NOMO-1 treated with DMSO at 0.1 percent for 48 hours (cell line): ENCODE results near the gene NTM.

ENCODE experiments used
- DNase-seq: peaks from one replicate; lab custom pipeline; 2025; ENCODE audit not compliant: unreplicated experiment; lab: John Stamatoyannopoulos, UW

Gene NTM

DNA sequence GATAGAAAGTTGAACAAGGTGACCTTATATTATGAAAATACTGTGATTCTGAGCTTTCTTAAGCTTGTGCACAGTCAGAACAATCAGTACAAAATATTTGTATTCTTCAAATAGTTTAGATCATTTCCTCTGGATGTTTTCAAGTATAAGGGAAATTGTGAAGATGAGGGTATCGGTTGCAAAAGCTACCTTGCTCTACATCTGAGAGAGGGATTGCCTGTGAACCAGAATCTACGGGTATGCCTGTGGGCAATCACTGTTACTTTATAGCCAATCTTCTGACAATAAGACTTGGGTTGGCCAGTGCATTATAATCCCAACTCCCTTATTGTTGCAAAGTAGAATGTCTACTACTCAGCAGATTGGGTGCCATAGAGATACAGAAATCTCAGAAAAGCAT is 90.5 kb downstream of the NTM start:
- DNase-seq: no peak

DNA sequence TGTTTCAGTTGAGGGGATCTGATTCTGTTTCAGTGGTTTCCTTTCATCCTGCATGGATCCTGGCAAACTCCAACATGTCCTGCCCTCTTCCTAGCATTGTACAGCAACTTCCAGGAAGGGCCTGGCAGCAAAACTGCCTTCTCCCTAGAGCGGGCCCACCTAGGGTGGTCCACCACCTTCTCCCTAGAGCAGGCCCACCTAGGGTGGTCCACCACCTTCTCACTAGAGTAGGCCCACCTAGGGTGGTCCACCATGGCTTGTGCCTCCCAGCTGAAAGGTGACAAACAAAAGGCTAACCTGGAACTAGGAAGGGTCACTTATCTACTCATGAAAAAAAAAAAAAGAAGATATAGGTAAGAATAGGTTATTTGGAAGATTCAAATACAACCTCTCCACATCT is 92.2 kb downstream of the NTM start:
- no peak for DNase-seq

DNA sequence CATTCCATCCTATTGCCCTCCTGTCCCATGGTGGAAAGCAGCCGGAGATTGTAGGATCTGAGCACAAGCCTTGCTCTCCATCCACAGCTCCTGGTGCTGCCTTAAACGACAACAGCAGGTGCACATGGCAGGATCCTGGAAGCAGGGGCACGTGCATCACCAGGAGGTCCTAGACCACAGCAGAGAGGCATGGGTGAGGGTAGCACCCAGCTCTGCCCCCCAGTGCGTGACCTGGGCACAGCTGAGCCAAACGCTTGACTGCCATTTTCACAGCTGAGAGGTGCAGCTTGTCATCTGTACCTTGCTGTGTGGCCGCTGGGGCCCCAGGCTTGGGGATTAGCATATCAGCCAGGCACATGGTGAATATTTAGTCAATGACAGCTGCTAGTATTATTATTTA is 92.7 kb downstream of the NTM start:
- no peak for DNase-seq

DNA sequence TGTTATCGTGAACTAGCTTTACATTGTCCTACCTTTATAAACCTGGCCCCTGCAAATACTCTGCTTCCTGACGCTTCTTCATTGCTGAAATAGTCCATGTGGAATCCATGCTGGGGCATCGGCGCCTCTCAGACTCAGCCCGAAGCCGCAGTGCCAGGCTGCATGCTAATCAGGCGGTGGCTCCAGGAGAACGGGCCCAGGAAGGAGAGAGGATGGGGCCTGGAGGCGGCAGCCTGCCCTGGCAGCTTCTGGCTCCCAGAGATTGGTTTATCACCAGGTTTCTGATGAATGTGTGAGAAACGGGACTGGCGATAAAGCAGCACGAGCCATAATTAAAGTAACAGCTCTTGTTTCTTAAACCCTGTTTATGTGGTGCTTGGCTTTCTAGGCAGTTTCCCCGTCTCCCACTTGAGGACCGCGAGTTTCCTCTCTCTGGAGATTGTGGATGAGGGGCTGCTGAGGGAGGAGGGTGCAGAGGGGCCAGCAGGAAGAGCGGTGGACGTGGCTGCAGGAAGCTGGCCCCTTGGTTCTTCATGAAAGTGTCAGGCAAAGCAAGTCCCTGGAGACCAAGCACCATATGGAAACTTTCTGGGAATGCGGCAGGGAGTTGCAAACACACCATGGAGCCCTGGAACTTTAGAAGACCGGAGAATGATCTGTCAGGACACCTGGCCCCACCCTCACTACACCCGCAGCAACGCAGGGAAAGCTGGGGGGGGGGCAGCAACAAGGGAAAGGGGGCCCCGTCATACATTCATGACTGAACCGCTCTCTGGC is 93.4 kb downstream of the NTM start:
- no peak for DNase-seq

DNA sequence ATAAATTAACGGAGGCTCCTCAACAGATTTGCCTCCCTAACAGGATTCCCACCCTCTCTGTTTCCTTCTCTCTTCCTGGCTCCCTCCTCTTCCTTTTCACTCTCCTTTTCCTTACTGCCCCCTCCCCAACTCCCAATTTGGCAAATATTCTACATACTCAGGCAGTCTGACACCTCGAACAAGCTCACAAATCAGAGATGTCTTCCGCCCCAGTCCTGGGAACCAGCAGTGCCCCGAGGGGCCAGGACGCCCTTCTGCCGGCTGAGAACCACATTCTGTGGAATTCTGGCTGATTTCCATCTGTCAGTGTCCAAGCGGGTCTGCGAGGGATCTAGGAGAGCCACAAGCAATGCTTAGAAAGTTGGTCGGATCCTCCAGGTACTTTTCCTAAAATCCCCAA is 94.0 kb downstream of the NTM start:
- no peak for DNase-seq

DNA sequence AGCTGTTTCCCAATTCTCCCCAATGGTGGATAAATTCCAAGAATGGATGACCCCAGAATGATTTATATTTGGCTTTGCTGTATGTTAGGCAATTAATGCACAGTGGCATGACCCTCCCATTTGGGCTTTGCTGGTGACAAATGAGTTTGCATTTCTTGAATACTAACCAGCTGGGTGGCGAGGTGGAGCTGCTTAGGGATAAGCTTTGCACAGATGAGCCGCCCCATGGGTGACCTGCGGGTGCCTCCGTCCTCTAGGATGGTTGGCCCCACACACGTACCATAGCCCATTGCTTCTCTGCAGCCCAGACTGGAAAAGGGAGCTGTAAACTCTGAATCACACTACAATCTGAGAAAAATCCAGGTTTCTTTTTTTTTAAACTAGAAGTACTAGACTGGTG is 94.6 kb downstream of the NTM start:
- DNase-seq: no peak

DNA sequence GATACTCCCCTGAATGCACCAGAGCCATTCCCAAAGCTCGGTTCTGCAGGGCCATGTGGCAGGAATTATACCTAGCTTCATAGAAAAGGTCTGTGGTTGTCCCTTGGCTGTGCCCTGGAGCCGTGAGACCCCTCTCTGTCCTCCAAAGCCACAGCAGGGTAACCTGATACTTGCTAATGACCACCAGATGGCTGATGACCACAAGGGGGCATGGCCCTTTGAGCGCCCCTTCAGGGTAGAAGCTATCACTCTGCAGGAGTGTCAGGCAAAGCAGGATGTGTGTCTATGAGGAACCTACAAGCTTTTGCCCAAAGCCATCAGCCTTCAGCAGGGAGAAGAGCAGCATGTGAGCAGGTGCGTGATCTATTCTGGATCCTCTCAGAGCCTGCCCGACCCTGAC is 95.3 kb downstream of the NTM start:
- no peak for DNase-seq

DNA sequence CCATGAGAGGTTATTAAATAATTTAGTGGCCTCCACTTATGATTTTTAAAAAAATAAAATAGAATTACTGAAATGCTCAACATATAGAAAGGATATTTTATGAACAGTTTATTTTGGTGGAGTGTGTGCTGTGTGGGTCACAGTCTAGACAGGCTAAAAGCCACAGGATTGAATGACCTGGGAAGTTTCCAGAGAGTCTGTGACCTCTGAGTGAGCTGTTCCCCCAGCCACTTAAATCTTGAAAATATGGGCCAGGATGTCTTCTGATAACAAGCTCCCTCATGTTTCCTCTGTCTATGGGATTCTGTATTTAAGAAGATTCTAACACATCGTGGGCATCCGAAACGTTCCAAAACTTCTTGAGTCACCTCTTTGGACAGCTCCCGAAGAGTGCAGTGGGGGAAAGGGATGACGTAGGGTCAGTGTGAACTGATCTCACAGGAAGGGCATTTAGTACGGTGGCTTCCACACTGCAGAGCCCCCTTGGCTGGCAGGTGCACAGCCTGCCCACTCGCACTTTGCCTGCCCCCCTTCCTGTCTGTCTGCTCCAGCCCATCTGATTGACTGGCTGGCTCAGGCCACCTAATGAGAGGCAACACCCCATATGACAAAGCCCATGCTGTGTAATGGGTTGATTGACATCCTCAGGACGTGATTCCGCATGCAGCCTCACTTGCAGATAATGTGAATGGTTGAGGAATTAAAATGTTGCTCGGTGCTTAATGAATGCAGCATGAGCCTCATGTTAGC is 97.4 kb downstream of the NTM start:
- DNase-seq: no peak

DNA sequence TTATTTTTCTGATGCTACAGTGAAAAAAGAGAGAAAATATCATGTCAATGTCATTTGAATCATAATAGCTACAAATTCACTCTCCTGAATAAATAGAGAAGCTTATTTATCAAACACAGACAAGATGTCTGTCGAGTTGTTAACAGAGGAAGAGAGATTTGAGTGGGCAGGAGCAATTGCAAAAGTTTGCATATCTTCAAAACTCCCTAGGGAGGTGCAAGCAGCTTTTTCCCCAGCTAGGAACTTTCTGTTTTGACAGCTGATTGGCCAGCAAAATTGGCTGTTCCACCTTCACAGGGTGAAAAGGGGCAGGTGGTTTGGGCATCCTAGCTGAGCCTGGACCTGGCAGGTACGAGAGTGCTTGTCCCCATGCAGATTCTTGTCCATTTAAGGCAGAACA is 98.2 kb downstream of the NTM start:
- DNase-seq: no peak

DNA sequence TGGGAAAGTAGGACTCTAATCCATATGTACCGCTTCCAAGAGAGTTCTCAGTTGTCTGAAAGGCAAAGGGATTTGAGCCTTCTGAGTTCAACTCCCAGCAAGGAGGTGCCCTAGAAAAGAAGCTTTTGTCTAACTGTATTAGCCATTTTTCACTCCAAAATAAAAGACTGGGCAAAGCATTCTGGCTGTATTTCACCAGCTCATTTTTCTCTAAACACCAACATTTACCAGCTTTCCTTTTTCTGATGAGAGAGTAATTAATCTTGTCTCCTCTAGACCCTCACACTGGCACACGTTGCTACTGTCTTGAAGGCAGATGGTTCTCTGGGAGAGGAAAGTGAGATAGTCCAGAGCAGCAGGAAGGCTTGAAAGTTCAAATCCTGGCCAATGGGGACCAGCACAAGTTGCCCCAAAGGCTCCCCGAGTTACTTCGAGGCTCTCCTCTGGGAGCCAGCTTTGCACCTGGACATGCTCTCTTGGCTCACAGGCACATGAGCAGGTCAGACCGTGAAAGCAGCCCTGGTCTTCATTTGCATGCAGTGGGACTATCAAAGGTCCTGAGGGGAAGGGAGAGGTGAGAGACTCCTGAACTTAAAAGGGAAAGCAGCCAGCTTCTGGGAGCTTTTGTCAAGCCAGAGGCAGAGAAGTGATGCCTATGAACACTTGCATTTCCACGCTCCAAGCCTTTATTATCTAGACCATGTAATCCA is 100.0 kb downstream of the NTM start:
- no peak for DNase-seq

DNA sequence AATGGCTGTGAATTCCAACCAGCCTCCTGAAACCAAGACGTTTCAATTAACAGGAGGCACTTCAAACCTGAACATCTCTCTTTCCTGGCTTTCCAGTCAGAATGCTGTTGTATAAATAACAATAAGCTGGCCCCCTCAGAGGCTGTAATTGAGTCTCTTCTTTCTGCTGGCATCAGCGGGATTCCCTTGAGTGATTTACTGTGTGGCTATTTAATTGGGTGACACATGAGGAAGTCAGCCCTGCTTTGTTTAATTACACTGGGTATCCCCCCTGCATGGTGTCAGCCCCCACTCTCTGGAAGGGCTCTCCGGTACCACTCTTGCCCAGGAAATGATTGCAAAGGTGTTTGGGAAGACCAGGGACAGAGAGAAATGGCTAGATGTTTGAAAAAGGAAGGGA is 101.6 kb downstream of the NTM start:
- peak; percentile 14 for DNase-seq

DNA sequence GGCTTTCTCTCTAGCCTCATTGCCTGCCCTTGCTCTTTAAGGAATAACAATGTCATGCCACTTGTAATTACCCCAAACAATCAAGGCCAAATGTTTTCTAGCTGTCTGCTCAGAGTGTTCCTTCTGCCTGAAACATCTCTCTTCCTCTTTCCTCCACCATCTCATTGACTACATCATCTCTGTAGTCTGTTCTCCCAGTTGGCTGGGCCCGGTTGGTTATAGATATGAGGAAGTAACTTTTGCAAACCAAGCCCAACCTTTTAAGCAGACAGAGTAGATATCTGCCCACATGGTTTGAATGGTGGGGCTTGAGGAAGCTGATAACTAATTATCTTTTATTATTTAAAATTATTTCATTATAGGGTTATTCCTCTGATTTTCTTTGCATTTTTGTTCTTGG is 104.5 kb downstream of the NTM start:
- peak; percentile 87 for DNase-seq

DNA sequence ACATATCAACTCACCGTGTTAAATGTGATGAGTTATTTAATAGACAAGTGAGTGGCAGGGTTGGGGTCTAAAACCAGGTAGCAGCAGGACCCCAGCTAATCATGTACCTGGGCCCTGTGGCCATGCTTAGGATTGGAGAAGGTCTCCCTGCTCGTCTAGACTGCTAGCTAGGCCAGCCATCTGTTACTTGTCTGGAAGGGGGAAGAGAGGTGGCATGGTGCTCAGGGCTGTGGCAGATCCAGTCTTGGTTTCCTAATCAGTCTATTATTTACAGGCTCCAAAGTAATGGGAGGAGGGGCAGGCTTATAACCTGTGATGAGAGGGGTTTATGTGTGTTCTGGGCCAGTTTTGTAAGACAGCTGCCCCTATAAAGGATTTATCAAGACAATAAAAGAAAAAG is 105.9 kb downstream of the NTM start:
- DNase-seq: no peak

DNA sequence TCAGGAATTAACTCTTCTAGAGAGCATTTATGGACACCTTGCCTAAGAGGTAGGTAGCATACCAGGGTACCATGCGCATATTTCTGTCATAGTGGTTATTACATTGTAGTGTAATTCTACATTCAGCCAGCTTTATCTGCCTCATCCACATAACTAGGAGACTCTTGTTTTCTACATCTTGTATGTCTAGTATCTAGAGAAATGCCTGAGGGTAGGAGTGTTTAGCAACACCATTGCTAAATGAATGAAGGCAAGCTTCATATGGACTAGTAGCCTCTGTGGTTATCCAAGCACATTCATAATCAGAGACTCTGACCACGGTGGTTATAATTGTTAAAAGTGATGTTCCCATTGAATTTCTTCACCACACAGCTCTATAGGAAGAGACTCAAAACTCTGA is 107.9 kb downstream of the NTM start:
- DNase-seq: no peak

DNA sequence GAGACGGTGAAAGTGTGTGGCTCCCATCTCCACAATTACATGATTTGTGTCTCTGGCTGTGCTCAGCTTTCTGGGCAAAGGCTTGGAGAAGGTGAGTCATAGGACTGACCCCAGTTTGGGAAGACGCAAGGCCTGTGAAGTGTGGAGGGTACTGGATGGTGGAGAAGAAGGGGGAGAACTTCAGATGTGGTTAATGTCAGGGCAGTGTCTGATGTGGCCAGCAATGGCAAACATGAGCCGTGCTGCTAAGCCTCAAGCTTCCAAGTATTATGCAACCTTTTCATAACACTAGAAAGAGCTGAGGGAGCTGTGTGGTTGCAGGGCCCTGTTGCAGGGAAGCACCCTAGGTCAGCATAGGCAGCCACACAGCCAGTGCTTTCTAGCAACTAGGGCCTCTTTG is 110.9 kb downstream of the NTM start:
- peak; percentile 6 for DNase-seq

DNA sequence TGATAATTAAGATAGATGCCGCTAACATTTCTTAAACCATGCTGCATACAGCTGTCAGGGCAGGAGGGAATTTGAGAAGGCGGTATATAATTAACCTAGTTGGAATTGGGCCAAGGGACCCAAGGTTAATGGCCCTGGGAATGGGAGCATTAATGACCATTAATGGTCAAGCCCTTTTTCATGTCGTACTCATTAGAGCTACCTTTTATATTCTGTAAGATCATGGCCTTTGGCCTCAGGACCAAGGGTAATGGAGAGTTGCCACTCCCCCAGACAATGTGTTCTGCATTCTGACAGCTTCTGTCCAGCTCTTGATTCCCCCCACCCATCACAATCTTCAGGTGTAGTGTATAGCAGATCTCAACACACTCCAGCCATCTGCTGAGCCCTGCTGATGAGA is 111.6 kb downstream of the NTM start:
- no peak for DNase-seq

DNA sequence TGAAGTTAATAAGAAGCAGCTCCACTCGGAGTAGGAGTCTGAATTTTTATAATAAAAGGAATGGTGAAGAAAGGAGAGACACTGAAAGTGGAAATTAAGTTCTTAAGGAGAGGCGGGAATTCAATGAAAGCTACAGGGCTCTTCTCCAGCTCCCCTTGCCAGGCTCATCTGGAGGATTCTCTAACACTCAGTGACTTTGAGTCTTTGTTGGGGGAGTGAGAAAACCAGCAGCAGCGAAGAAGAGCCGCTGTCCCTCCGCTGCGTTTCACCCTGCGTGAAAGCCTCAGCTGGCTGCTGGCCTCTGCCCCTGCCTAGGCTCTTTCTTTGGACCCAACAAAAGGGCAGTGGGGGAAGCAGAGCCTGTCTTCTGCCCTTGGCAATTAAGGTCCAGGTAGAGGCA is 113.0 kb downstream of the NTM start:
- no peak for DNase-seq

DNA sequence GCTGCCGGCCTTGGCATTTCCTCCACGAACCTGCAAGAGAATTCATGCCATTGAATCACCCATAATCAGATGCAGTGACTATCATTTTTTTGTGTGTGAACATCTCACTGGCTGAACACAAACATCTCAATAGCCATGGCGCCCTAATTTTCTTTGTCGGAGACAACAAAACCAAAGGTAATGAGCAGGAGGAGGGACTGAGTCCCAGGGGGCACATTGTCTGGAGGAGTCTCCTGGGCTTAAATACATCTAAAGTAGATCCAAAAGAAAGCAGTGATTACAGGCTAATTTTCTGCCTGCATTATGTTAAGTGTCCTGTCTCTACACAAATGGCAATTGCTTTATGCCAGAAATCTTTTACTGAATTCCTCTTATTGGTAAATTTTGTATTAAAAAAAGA is 113.5 kb downstream of the NTM start:
- no peak for DNase-seq

DNA sequence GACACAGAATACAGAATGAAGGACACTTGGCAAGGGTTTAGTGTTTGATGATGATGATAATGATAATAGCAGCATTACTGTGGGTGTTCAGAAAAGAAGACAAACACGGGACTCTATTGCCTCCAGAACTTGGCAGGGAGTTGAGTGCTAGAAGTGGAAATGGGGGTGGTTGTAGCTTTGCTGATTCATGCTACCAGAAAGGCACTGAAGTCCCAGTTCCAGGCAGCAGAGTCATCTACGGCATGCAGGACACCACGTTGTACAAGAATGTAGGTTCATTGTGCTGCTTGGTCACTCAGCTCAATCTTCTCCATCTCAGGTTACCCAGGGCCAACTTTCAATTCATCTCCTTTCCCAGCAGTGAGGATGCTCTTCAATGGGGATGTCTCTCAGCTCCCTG is 115.7 kb downstream of the NTM start:
- no peak for DNase-seq

DNA sequence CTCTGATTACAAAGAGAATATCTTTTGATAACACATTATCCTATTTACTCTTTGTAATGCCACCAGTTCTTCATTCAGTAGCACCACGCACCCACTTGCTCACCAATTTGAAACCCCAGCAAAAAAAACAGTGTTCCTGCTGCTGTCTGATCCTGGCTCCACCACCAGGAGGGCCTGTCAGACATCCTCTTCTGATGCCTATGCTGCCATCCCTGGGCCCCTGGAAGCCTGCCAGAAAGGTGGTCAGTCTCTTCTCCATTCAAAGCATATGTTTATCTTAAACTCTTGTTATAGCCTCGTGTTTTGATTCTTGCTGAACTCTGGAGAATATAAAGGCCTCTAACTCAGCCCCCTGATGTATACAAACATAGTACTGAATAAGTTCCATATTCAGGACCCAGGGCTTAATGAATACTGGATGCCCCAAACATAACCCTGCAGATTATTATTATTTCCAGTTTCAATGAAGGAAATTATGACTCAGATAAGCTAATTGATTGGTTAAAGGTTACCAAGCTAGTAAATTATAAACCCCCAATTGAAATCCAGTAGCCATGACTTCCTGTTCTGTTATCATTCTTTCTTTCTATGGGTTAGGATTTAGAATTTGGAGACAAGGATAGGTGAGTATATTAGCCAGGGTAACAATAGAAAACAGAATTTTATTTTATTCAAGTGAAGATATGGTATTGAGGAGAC is 116.7 kb downstream of the NTM start:
- no peak for DNase-seq

DNA sequence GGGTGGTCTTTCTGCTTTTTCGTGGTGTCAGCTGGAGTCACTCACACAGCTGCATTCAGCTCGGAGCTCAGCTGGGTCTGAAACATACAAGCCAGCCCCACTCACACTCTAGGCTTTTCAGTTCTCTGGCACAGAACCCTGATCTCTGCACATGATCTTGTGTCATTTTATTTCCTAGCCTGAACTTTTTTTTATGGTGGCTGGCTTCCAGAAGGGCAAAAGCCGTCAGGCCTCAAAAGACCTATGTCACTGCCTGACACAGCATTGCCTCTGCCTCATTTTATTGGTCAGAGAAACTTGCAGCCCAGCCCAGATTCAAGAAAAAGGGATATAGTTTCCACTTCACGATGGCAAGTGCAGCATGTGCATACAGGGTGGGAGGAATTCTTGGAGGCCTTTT is 117.8 kb downstream of the NTM start:
- no peak for DNase-seq

DNA sequence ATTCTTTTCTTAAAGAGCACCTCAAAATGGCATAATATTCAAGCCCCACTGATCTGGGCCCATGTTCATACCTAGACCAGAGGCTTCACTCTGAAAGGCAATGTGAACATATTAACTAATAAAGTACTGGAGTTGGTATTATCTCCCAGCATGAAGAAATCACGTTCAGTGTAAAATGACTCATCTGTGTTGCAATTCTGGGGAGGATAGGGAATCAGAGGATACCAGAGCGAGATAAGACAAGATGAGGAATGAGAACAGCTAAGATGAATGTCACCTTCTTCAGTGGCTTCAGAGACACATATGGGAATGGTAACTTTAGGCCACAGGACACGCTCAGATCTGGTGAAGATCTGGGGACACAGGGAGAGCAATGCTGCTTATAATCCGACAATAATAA is 121.1 kb downstream of the NTM start:
- DNase-seq: no peak
